GM19193 (cell line): ENCODE results near the gene RIC8A.
"Not testable (repeated sequence)": the region's sequence is repeated elsewhere in the genome, so short reads cannot be mapped to it uniquely, and the experiment has no call there.

ENCODE experiments used
- POLR2A ChIP-seq: IDR thresholded peaks from 4 replicates; pipeline ENCODE4 v1.6.1; 2011; ENCODE audit not compliant: insufficient read depth, insufficient read length; ENCODE audit errors: extremely low read depth

The RIC8A gene

GRCh38 chr11:207208-207862, at the start of gene RIC8A, which contains the start of gene BET1L:
RIC8A (plus strand) TSS chr11:207708; CDS start chr11:208855, 1,147 bp downstream.
BET1L (minus strand) TSS chr11:207399; CDS start chr11:207321, 78 bp downstream.
- peak; percentile 96 for TF ChIP-seq POLR2A

- not testable (repeated sequence) for TF ChIP-seq POLR2A
Observed at GRCh38 chr11:192674-193128, 14.8 kb upstream of the RIC8A start, which contains the start of gene SCGB1C1. SCGB1C1 (plus strand) TSS chr11:193078; CDS start chr11:193100, 22 bp downstream.

- no peak for TF ChIP-seq POLR2A
Observed at GRCh38 chr11:196786-197731, 10.4 kb upstream of the RIC8A start.

GRCh38 chr11:197741-198235, 9.7 kb upstream of the RIC8A start:
- no peak for TF ChIP-seq POLR2A

- TF ChIP-seq POLR2A = no peak
Observed at GRCh38 chr11:198236-198806, 9.2 kb upstream of the RIC8A start.

- no peak for TF ChIP-seq POLR2A
Observed at GRCh38 chr11:199004-199581, 8.4 kb upstream of the RIC8A start.

- no peak for TF ChIP-seq POLR2A
Observed at GRCh38 chr11:199782-200181, 7.7 kb upstream of the RIC8A start.

GRCh38 chr11:200224-201003, 7.1 kb upstream of the RIC8A start:
- TF ChIP-seq POLR2A = peak; percentile 14

- no peak for TF ChIP-seq POLR2A
Observed at GRCh38 chr11:201966-202365, 5.5 kb upstream of the RIC8A start.

GRCh38 chr11:202490-202889, 5.0 kb upstream of the RIC8A start:
- no peak for TF ChIP-seq POLR2A

GRCh38 chr11:203056-203944, 4.2 kb upstream of the RIC8A start:
- TF ChIP-seq POLR2A = no peak

- no peak for TF ChIP-seq POLR2A
Observed at GRCh38 chr11:203945-204586, 3.4 kb upstream of the RIC8A start.

GRCh38 chr11:204587-205109, 2.9 kb upstream of the RIC8A start:
- no peak for TF ChIP-seq POLR2A
